ENCODE data around the gene SERINC5. TPM values are rescaled to one million over a fixed set of nuclear protein-coding genes. Genes with fewer than 3 reads are reported as not detected.

Gene SERINC5
- total RNA-seq, 1 experiment from 2014 or later = 128 TPM

DNA sequence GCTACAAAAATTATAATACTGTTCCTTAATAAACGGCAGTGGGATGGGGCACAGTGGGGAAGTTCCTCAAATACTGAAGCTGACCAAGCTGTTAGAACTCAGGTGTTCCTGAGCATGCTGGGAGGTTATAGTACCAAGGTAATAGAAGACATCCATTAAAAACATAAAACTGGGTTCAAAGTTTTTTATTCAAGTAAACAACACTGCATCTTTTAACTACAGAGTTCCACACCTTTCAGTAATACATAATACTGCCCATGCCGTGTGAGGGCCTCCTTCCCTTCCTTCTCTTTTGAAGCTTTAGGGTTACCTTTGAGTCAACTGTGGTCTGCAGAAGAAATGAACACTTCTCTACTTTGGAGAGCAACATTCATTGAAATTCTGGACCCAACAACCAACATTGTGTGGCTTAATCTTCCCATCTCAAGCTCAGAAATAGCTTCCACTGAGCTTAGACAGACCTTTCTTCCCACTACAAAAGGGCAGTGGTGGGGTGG lies 43.6 kb downstream of the SERINC5 start (continued):
- TF ChIP-seq, protein P1, sequence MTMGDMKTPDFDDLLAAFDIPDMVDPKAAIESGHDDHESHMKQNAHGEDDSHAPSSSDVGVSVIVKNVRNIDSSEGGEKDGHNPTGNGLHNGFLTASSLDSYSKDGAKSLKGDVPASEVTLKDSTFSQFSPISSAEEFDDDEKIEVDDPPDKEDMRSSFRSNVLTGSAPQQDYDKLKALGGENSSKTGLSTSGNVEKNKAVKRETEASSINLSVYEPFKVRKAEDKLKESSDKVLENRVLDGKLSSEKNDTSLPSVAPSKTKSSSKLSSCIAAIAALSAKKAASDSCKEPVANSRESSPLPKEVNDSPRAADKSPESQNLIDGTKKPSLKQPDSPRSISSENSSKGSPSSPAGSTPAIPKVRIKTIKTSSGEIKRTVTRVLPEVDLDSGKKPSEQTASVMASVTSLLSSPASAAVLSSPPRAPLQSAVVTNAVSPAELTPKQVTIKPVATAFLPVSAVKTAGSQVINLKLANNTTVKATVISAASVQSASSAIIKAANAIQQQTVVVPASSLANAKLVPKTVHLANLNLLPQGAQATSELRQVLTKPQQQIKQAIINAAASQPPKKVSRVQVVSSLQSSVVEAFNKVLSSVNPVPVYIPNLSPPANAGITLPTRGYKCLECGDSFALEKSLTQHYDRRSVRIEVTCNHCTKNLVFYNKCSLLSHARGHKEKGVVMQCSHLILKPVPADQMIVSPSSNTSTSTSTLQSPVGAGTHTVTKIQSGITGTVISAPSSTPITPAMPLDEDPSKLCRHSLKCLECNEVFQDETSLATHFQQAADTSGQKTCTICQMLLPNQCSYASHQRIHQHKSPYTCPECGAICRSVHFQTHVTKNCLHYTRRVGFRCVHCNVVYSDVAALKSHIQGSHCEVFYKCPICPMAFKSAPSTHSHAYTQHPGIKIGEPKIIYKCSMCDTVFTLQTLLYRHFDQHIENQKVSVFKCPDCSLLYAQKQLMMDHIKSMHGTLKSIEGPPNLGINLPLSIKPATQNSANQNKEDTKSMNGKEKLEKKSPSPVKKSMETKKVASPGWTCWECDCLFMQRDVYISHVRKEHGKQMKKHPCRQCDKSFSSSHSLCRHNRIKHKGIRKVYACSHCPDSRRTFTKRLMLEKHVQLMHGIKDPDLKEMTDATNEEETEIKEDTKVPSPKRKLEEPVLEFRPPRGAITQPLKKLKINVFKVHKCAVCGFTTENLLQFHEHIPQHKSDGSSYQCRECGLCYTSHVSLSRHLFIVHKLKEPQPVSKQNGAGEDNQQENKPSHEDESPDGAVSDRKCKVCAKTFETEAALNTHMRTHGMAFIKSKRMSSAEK (CRISPR knock-in tag; IDR thresholded peaks at IDR 0.05; ENCODE audit: borderline replicate concordance) = no peak

DNA sequence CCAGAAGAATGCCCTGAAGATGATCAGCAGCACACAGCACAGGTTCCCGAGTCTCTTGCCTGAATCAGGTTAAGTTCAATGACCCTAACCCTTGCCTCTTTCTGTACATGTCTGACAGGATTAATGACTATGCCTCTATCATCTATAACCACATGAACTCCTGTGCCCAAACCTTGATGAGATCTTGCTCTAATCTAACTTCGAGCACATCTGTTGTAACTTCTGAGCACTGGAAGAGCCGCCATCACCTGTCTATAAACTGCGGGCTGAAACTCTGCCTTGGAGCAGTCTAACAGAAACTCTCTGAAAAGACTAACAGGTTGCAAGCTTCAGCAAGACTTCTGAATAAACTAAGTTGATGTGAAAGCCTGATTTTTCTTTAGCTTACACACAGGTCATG lies 44.5 kb downstream of the SERINC5 start:
- Mint-ChIP-seq H3K36me3 (peaks cover 5% of the 10 kb centered on the region; the same call in 1 of the 2 replicates), H3K9me3 (no peaks in the 10 kb centered on the region), H3K4me3 (no peak overlapping the region), H3K27me3 (ENCODE audit: low read depth) (no peaks in the 10 kb centered on the region; the same call in 1 of the 2 replicates), H3K4me1 (peaks cover 71% of the 10 kb centered on the region), H3K27ac (peak overlapping the region; percentile 87)
- ATAC-seq (no peak), DNase-seq (ENCODE audit: low spot score) (no peak)
- ChIA-PET POLR2A (no interaction called here), CTCF (no interaction called here)
- TF ChIP-seq, protein P2, sequence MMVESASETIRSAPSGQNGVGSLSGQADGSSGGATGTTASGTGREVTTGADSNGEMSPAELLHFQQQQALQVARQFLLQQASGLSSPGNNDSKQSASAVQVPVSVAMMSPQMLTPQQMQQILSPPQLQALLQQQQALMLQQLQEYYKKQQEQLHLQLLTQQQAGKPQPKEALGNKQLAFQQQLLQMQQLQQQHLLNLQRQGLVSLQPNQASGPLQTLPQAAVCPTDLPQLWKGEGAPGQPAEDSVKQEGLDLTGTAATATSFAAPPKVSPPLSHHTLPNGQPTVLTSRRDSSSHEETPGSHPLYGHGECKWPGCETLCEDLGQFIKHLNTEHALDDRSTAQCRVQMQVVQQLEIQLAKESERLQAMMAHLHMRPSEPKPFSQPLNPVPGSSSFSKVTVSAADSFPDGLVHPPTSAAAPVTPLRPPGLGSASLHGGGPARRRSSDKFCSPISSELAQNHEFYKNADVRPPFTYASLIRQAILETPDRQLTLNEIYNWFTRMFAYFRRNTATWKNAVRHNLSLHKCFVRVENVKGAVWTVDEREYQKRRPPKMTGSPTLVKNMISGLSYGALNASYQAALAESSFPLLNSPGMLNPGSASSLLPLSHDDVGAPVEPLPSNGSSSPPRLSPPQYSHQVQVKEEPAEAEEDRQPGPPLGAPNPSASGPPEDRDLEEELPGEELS (CRISPR knock-in tag; IDR thresholded peaks at IDR 0.05) = no peak
- TF ChIP-seq, protein P3, sequence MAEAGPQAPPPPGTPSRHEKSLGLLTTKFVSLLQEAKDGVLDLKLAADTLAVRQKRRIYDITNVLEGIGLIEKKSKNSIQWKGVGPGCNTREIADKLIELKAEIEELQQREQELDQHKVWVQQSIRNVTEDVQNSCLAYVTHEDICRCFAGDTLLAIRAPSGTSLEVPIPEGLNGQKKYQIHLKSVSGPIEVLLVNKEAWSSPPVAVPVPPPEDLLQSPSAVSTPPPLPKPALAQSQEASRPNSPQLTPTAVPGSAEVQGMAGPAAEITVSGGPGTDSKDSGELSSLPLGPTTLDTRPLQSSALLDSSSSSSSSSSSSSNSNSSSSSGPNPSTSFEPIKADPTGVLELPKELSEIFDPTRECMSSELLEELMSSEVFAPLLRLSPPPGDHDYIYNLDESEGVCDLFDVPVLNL (CRISPR knock-in tag; IDR thresholded peaks at IDR 0.05; ENCODE audit: borderline replicate concordance, low read depth) = no peak
- TF ChIP-seq, protein P4, sequence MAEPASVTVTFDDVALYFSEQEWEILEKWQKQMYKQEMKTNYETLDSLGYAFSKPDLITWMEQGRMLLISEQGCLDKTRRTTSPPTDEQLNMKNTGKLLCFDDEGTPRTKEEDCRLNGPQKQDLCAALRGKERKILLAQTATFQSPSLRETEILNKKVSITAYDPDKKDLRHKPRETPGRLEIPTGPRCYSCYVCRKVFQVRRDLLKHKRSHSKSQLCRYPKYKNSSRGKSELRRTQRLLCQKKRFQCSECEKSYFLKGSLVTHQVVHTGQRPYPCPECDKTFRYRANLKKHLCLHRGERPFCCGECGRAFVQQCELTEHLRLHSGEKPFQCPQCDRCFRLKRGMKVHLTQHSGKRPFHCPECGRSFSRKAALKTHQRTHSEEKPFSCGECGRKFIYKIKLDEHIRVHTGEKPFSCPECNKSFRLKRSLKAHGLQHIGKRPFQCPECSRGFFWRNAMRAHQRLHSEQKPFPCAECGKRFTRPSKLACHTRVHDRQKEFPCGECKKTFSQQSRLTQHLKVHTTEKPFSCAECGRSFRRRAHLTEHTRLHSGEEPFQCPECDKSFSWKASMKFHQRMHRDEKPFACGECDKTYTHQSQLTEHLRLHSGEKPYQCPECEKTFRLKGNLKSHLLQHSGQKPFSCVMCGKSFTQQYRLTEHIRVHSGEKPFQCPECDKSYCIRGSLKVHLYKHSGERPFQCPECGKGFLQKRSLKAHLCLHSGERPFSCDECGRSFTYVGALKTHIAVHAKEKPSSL (CRISPR knock-in tag; conservative IDR thresholded peaks at IDR 0.05) = no peak
- no peak for TF ChIP-seq FOXK1 (CRISPR knock-in tag; IDR thresholded peaks at IDR 0.05)
- TF ChIP-seq, protein P5, sequence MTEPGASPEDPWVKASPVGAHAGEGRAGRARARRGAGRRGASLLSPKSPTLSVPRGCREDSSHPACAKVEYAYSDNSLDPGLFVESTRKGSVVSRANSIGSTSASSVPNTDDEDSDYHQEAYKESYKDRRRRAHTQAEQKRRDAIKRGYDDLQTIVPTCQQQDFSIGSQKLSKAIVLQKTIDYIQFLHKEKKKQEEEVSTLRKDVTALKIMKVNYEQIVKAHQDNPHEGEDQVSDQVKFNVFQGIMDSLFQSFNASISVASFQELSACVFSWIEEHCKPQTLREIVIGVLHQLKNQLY (CRISPR knock-in tag; IDR thresholded peaks at IDR 0.05) = no peak
- TF ChIP-seq CREB1 (CRISPR knock-in tag; IDR thresholded peaks at IDR 0.05) = no peak
- TF ChIP-seq, protein P6, sequence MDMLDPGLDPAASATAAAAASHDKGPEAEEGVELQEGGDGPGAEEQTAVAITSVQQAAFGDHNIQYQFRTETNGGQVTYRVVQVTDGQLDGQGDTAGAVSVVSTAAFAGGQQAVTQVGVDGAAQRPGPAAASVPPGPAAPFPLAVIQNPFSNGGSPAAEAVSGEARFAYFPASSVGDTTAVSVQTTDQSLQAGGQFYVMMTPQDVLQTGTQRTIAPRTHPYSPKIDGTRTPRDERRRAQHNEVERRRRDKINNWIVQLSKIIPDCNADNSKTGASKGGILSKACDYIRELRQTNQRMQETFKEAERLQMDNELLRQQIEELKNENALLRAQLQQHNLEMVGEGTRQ (CRISPR knock-in tag; IDR thresholded peaks at IDR 0.05) = no peak
- no peak for TF ChIP-seq FOXJ3 (CRISPR knock-in tag; IDR thresholded peaks at IDR 0.05; ENCODE audit: borderline replicate concordance)
- TF ChIP-seq NR2C2 (CRISPR knock-in tag; IDR thresholded peaks at IDR 0.05) = no peak
- TF ChIP-seq, protein P7, sequence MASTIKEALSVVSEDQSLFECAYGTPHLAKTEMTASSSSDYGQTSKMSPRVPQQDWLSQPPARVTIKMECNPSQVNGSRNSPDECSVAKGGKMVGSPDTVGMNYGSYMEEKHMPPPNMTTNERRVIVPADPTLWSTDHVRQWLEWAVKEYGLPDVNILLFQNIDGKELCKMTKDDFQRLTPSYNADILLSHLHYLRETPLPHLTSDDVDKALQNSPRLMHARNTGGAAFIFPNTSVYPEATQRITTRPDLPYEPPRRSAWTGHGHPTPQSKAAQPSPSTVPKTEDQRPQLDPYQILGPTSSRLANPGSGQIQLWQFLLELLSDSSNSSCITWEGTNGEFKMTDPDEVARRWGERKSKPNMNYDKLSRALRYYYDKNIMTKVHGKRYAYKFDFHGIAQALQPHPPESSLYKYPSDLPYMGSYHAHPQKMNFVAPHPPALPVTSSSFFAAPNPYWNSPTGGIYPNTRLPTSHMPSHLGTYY (CRISPR knock-in tag; IDR thresholded peaks at IDR 0.05) = no peak
- no peak for TF ChIP-seq CREM (CRISPR knock-in tag; IDR thresholded peaks at IDR 0.05)
- TF ChIP-seq IRF2 (CRISPR knock-in tag; IDR thresholded peaks at IDR 0.05; ENCODE audit: borderline replicate concordance, low read depth) = no peak
- TF ChIP-seq, protein P8, sequence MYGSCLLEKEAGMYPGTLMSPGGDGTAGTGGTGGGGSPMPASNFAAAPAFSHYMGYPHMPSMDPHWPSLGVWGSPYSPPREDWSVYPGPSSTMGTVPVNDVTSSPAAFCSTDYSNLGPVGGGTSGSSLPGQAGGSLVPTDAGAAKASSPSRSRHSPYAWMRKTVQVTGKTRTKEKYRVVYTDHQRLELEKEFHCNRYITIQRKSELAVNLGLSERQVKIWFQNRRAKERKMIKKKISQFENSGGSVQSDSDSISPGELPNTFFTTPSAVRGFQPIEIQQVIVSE (CRISPR knock-in tag; IDR thresholded peaks at IDR 0.05; ENCODE audit: borderline replicate concordance) = no peak
- no peak for TF ChIP-seq SMAD3 (CRISPR knock-in tag; IDR thresholded peaks at IDR 0.05; ENCODE audit: borderline replicate concordance)
- TF ChIP-seq JUN (CRISPR knock-in tag; IDR thresholded peaks at IDR 0.05) = no peak
- no peak for TF ChIP-seq NR3C1 (CRISPR knock-in tag; conservative IDR thresholded peaks at IDR 0.05; ENCODE audit: low read depth)

Measured in WTC11 (cell line).